MM.1S (cell line): ENCODE data around the gene TCHHL1.

Experiments used
- EZH2 ChIP-seq: fragments of 300-600 bp; sonication (generic); optimal IDR thresholded peaks from 2 replicates; pipeline ENCODE3; 2017; ENCODE audit warnings: low read depth, mild to moderate bottlenecking, antibody characterized with exemption, low read length, mixed read lengths
- EZH2phosphoT487 ChIP-seq: fragments of 300-600 bp; sonication (generic); IDR thresholded peaks from 2 replicates; pipeline ENCODE4 v1.6.1; 2018; ENCODE audit warnings: antibody characterized with exemption, low read length
- TF ChIP-seq, protein P1 (sequence below): fragments of 300-600 bp; sonication (generic); IDR thresholded peaks from 2 replicates; pipeline ENCODE4 v1.5.1; 2016; ENCODE audit warnings: antibody characterized with exemption, low read length, mixed read lengths

DNA sequence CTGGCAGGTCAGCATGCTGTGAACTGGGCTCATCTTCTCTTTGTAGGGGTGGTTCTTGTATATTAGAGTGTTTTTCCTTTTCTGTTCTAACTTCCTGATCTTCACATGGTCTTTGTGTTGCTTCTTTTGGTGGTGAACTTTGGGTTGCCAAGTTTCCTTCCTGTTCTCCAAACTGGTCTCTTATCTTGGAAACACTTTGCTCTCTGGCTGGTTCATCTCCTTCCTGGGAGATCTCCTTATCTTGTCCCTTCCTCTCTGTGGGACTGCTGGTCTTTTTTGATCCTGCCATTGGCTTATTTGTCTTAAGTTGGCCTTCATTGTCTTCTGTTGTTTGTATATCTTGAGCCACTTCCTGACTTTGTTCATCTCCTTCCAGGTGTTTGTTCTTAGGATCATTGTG lies 2.1 kb downstream of the TCHHL1 start:
- TF ChIP-seq, protein P1, sequence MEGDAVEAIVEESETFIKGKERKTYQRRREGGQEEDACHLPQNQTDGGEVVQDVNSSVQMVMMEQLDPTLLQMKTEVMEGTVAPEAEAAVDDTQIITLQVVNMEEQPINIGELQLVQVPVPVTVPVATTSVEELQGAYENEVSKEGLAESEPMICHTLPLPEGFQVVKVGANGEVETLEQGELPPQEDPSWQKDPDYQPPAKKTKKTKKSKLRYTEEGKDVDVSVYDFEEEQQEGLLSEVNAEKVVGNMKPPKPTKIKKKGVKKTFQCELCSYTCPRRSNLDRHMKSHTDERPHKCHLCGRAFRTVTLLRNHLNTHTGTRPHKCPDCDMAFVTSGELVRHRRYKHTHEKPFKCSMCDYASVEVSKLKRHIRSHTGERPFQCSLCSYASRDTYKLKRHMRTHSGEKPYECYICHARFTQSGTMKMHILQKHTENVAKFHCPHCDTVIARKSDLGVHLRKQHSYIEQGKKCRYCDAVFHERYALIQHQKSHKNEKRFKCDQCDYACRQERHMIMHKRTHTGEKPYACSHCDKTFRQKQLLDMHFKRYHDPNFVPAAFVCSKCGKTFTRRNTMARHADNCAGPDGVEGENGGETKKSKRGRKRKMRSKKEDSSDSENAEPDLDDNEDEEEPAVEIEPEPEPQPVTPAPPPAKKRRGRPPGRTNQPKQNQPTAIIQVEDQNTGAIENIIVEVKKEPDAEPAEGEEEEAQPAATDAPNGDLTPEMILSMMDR, result no peak
- TF ChIP-seq EZH2 (no peak), EZH2phosphoT487 (no peak)
